ENCODE data around the gene FSD2.
"Not testable (repeated sequence)": the region's sequence is repeated elsewhere in the genome, so short reads cannot be mapped to it uniquely, and the experiment has no call there.

The FSD2 gene

DNA sequence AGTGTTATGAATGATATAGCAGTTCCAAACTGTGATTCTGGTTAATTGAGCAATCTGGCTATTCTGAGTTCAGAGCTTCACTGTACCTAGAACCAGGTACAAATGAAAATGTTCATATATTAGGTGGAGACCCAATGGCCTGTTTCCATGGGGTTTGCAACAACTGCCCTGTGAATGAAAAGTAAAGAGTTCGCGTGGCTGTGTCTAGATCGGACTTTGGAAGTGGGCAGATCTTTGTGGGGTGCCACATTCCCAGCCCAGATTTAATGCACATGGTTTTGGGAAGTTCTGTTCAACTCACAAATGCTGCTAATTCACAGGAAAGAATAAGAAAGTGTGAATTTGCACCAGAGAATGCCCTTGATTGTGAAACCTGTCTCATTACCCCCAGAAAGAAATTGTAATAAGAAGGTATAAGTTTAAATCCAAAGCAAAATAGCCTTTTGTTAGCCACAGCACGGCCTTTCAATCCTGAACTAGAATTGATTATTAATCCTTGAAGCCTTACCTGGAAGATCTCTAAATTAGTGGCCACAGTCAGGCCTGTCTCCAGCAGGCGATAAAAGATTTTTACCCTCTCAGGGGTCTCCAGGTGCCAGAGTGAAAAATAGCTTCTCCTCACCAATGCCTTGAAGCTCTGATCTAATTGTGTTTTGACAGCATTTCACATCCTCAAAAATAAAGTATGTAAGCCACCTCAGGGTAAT is 26.2 kb upstream of the FSD2 start:
- in situ Hi-C loops (cut with HindIII; ENCODE audit: low sequenced_read_pairs), result no loop called here

DNA sequence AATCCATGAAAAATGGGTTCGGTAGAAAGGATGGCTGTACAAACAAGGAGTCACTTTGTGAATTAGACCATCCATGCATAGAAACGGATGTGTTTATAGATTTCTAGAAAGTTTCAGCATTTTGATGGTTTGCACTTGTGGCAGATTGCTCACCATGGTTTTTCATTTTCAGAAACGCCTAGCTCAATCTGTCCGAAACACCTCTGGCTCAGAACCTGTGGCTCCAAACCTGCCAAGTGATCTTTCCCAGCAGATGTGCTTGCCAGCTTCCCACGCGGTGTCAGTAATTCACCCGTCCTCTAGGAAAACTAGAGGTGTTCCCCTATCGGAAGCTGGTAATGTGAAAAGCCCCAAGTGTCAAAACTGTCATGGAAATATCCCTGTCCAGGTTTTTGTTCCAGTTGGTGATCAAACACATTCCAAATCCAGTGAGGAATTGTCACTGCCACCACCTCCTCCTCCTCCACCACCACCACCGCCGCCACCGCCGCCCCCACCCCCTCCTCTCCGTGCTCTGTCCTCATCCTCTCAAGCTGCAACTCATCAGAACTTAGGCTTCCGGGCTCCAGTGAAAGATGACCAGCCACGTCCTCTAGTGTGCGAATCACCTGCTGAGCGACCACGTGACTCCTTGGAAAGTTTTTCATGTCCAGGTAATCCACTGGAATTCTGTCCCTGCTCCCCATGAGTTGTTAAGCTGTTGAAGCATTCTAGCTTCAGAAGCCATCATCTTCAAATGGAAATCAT is 24.7 kb upstream of the FSD2 start:
- in situ Hi-C loops (cut with HindIII; ENCODE audit: low sequenced_read_pairs), result no loop called here

DNA sequence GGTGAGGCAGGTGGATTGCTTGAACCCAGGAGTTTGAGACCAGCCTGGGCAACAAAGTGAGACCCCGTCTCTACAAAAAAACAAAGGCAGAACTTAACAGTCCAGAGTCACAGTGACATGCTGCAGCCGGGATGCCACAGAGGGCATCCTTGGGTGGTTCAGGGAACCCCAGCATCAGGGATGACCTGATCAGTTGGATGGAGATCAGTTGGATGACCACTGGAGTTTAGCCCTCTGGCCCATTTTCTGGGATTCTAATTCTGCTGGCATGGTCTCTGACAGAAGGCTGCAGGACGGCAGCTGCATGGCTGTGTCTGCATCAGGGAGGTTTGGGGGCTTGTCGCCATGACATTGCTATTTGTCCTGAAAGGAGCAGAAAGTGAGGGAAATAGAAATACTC is 23.4 kb upstream of the FSD2 start:
- in situ Hi-C loops (cut with HindIII; ENCODE audit: low sequenced_read_pairs), result no loop called here

DNA sequence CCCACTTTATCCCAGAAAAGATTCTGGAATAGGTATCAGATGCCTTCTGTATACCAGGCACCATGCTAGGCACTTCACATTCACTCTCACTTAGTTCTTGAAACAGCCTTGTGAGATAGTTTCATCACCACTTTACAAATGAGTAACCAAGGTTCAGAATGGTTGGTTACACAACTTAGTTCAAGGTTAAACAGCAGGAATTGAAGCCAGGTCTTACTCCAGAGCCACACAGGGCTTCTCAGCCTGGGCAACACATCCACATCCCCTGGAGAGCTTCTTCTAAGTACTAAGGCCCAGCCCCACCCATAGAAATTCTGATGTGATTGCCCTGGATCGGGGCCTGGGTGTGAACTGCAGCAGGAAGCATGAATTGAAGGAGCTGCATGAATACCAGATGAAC is 22.2 kb upstream of the FSD2 start:
- in situ Hi-C loops (cut with HindIII; ENCODE audit: low sequenced_read_pairs), result no loop called here

DNA sequence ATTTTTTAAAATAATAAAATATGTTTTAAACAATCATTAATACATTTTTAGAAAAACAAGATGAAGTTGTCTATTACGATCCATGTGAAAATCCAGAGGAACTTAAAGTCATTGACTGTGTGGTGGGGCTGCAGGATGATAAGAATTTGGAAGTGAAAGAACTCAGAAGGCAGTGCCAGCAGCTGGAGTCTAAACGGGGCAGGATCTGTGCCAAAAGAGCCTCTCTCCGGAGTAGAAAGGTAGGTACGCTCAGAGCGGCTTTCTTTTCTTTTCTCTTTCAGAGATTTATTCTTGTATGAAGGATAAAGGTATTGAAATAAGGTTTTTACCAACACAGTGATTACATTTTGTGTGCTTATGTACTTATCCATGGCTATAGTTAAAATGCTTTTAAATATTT is 17.2 kb upstream of the FSD2 start:
- in situ Hi-C loops (cut with HindIII; ENCODE audit: low sequenced_read_pairs), result no loop called here

DNA sequence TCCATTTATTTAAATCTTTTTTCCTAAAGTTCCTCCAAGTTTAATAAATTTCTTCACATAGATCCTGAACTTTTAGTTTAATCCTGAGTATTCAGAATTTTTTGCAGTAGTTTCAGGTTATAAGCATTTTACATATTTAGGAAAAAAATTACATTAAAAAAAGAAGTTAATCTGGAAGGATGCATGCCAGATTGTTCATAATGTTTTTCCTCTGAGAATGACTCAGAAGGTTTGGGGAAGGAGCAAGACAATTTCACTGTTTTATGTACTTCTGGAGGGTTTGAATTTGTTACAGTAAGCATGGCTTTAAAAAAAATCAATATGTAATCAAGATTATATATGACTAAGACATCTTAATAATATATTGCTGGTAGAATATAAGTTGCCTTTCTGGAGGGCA is 16.0 kb upstream of the FSD2 start:
- in situ Hi-C loops (cut with HindIII; ENCODE audit: low sequenced_read_pairs), result not testable (repeated sequence)

DNA sequence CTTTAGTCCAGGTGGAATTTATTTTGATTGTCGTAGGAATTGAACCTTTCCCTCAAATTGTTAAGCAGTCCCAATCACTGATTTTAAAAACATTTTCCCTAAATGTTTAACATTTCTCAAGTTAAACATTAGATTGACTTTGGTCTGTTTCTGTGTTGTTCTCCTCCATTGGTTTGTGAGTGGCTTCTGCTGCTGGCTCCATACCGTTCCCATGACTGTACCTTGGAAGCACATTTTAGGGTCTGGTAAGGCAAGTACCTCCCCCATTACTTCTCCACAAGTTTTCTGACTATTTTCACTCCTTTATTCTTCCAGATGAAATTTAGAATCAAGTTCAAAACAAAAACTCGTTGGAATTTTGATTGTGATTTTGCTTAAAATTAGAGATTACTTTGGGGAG is 15.5 kb upstream of the FSD2 start:
- in situ Hi-C loops (cut with HindIII; ENCODE audit: low sequenced_read_pairs), result not testable (repeated sequence)

DNA sequence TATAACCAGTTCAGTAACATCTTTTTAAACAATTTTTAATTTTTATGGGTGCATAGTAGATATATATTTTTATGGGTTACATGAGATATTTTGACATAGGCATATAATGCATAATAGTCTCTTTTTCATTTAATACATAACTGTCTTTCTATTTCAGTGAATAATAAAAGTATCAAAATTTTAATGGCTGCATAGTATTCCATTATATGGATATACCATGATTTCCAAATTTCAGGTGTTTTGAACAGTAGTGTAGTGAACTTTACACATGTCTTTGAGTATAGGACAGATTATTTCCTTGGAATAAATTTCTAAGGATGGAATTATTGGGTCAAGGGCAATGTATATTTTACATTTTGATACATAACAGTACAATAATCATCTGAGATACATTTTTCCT is 14.3 kb upstream of the FSD2 start:
- in situ Hi-C loops (cut with HindIII; ENCODE audit: low sequenced_read_pairs), result no loop called here

DNA sequence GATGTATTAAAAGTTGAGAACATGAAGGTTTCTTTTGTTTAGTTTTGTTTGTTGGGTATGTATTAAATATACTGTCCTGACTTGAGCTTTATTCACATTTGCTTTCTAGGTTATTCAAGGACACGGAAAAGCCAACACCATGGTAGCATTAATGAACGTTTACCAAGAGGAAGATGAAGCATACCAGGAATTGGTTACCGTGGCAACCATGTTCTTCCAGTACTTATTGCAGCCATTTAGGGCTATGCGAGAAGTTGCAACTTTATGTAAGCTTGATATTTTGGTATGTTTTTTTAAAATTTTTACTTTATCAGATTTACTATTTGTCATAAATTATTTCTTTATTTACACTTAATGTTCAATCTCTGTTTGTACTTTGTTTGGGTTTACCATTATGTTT is 7.1 kb upstream of the FSD2 start:
- in situ Hi-C loops (cut with HindIII; ENCODE audit: low sequenced_read_pairs), result loop anchor here (5.0 kb wide), 1 partner anchor 189 kb away; no protein-coding TSS in a partner anchor

DNA sequence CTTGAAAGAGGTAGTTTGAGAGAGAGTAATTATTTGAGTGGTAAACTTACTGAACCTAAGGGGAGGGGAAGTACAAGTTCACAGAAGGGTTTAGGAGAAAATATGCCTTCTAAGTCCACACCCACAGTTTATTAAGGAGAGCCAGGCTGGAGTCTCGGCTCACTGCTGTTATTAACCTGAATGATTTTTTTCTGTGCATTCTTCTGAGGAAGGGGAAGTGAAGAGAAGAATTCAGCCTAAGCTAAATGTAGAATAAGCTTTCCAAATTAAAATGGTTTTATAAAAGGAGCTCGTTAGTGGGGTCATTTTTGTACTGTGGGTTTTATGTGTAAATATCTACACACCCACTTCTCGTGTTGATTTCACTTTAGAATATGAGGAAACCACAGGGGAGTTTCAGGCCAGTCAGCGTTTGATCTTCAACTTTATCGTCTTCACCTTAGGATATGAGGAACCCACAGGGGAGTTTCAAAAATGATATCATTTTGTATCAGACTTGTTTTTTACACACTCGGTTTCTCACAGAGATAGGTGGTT is 5.1 kb upstream of the FSD2 start:
- in situ Hi-C loops (cut with HindIII; ENCODE audit: low sequenced_read_pairs), result loop anchor here (5.0 kb wide), 1 partner anchor 191 kb away; no protein-coding TSS in a partner anchor

DNA sequence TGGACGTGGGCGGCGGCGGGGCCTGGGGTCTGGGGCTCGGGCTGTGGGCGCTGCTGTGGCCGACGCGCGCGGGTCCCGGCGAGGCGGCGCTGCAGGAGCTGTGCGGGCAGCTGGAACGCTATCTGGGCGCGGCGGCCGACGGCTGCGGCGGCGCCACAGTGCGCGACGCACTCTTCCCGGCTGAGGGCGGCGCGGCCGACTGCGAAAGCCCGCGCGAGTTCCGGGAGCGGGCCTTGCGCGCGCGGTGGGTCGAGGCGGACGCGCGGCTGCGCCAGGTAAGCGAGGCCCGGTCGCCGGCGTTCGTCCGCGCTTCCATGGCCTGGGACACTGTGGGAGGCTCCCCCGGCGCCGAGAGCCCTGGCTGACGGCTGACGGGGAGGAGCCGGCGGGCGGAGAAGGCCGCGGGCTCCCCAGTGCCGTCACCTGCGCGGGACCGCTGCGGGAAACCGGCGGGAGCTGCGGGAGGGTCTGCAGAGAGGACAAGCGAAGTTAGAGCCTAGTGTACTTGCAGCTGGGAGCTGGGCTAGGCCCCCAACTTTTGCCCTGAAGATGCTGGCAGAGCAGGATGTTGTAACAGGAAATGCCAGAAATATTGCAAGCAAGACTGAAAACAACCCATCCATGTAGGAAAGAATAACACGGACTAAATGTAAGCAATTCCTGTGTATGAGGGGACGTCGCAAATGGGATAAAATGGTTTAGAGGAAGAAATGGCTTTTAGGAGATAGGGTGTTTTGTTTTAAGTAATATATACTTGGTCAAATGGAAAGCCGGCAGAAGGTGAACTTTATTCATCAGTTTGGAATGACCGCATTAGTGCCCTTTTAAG is 4.4 kb upstream of the FSD2 start:
- in situ Hi-C loops (cut with HindIII; ENCODE audit: low sequenced_read_pairs), result loop anchor here (5.0 kb wide), 1 partner anchor 192 kb away; no protein-coding TSS in a partner anchor

DNA sequence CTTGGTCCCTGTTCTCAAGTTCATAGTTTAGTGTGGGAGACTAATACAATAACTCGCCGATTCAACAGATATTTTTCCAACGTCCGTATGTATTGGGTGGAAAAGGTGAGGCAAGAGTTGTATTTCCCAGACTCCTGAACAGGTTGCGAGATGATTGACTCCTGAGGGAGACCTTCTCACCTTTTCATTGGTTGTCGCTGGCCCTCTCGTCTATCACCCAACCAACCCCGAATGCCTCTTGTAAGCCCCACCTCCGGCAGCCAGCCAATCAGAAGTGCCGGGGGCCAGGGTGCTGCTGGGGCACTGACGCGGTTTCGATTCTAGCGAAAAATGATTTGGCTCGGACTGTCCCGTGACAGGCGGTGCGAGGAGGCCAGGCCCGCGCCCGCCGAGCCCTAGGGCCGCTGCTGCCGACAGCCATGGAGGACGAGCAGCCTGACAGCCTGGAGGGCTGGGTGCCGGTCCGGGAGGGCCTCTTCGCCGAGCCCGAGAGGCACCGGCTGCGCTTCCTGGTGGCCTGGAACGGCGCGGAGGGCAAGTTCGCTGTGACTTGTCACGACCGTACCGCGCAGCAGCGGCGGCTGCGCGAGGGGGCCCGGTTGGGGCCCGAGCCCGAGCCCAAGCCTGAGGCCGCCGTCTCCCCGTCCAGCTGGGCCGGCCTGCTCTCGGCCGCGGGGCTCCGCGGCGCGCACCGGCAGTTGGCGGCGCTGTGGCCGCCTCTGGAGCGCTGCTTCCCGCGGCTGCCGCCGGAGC is 3.6 kb upstream of the FSD2 start, which contains the start of gene WHAMM:
Gene WHAMM, plus strand, starts transcription at position 321 of the 753 bp plus-strand sequence. Its CDS starts 99 bp downstream, at position 420.
- in situ Hi-C loops (cut with HindIII; ENCODE audit: low sequenced_read_pairs), result loop anchor here (5.0 kb wide), 1 partner anchor 193 kb away; no protein-coding TSS in a partner anchor

DNA sequence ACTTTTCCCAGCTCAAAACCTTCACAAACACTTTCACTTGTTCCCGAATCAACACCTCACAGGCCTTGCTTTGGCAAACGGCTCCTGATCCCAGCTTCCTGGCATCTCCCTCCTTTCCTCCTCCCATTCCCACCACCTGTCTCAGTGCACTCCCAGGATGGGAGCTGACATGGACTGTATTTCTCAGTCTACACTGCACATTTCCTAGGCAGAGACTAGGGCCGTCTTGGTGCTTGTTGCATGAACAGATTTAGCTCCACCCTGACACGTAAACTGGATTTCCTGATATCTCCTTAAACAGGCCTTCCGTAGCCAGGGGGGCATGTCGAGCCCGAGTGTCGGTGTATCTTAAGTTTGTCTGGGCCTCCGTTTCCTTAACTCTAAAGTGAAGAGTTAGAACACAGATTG is 2.8 kb upstream of the FSD2 start:
- in situ Hi-C loops (cut with HindIII; ENCODE audit: low sequenced_read_pairs), result no loop called here

DNA sequence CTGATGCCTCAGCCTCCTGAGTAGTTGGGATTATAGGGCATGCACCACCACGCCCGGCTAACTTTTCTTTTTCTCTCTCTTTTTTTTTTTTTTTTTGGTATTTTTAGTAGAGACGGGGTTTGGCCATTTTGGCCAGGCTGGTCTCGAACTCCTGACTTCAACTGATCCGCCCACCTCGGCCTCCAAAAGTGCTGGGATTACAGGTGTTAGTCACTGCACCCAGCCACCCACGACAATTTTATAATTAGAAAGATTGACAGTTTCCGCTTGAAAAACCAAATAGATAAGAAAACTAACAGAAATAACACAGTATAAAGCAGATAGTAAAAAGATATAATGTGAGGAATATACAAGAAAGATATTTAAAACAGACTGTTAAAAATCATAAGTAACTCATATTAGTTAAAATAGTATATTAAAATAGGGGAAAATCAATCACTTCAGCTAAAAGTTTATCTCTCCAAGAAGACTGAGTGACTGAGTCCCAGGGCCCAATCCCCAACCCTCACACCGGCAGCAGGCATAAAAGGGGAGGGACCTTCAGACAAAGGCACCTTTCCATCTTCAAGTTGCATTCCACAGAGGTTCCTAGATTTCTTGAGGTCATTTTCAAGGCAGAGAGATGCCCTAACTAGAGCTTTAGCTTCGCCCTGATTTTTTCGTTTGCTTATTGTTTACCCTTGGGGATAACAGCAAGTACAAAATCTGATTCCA is 2.2 kb upstream of the FSD2 start:
- in situ Hi-C loops (cut with HindIII; ENCODE audit: low sequenced_read_pairs), result no loop called here

DNA sequence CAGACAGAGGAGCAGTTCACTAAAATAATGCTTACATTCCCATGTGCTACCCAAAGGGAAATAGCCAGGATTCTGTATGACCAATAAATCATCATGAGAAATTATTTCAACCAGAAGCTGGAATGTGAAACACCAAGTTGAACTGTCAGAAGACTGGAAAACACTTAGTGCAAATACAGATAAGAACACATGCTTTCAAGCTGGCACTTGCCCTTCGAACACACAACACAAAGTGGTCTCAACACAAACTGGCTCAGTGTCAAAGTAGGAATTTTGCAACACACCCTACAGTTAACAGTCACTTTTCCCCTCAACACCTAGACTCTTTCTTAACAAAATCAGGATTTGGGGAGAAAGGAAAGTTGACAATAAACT is 1.3 kb downstream of the FSD2 start:
- in situ Hi-C loops (cut with HindIII; ENCODE audit: low sequenced_read_pairs), result no loop called here

DNA sequence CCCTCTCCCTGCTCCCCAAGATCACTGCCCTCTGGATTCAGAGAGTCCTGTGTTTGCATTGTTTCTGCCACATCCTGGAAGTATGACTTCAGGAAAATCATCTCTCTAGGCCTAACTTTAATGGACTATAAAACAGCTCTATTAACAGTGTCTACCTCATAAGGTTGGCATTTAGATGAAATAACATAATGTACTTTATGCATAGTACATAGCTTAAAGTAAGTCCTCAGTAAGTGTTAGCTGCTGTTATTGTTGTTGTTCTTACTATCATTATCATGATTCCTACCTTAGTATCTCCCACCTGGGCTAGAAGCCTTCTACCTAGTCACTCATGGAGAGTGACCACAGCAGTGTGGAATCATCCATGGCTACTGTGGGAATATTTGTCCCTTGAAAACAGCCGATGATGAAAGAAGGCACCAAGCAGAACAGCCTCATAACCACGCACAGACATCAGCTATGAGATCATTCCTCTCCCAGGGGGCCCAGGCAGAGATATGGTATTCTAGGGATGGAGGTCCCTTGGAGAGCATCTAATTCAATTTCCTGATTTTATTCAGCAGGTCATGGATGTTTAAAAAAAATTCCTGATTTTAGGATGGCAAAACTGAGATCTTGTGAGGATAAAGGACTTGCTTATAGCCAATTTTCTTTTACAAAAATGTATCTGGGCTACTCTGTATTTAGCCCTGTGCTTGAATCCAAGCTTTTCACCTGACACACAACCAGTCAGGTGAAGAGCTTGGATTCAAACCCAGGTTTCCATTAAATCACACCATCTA is 1.9 kb downstream of the FSD2 start:
- in situ Hi-C loops (cut with HindIII; ENCODE audit: low sequenced_read_pairs), result no loop called here

DNA sequence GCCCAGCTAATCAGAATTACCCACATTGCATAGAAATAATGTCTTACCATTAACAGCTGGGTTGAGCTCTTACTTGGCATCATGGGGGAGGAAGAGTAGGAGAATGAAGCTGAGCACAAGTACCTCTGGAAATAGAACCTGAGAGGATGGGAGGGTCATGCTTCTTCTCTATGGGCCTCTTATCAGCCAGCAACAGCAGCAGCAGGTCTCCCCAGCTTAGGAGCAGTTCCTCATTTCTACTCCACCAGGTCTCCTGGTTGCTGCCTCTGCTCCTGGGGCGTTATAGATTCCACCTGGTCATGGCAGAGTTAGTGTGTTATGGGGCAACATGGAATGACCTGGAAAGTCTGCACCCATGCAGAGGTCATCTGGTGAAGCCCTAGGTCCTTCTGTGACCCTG is 3.4 kb downstream of the FSD2 start:
- in situ Hi-C loops (cut with HindIII; ENCODE audit: low sequenced_read_pairs), result no loop called here

DNA sequence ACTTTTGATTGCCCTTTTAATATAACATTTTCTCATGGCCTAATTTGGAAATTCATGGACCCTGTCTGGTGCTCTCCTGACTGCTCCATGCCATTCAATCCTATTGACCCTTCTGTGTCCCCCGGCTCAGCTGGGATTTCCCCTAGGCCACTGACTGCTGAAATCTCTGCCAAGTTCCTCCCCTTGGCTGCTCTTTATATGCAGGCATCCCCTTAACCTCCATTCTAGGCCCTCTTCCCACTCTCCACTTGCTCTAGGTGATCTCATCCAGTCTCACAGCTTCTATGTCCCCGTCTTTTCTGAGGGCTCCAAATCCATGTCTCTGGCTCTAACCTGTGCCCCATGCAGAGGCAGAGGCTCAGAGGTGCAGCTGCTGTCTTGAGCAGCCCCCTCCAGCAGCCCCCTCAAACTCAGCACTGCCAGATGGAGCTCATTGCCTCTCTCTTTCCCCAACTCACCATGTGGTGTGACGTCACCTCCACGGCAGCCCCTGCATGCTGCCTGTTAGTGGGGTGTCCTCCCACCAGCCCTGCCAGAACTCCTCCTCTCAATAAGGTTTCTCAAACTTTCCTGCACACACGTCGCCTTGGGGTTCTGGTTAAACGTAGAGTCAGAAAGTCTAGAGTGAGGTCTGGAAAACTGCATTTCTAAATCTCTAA is 6.6 kb downstream of the FSD2 start:
- in situ Hi-C loops (cut with HindIII; ENCODE audit: low sequenced_read_pairs), result no loop called here

Measured in endothelial cell of hepatic sinusoid (primary cell).